ENCODE results near the gene ASPHD1.

Gene ASPHD1

GRCh38 chr16:29900102-29900887 lies at the start of gene ASPHD1:
ASPHD1 (plus strand) TSS chr16:29900488; CDS start chr16:29900972, 484 bp downstream.
- no peak for TF ChIP-seq ZFX (IDR thresholded peaks at IDR 0.05)
- no peak for TF ChIP-seq CTCF (conservative IDR thresholded peaks at IDR 0.05)
- peak within 1 kb of the TSS; percentile 82 for H3K27ac ChIP-seq

- no peak overlapping the region for H3K27ac ChIP-seq
- no peak for TF ChIP-seq ZFX (IDR thresholded peaks at IDR 0.05)
- no peak for TF ChIP-seq CTCF (conservative IDR thresholded peaks at IDR 0.05)
Measured at GRCh38 chr16:29850998-29851397, 49.3 kb upstream of the ASPHD1 start.

GRCh38 chr16:29852654-29853053 lies 47.6 kb upstream of the ASPHD1 start:
- H3K27ac ChIP-seq = no peak overlapping the region
- TF ChIP-seq ZFX (IDR thresholded peaks at IDR 0.05) (no peak), CTCF (conservative IDR thresholded peaks at IDR 0.05) (no peak)

GRCh38 chr16:29854520-29855100 lies 45.7 kb upstream of the ASPHD1 start:
- H3K27ac ChIP-seq = no peak overlapping the region
- TF ChIP-seq CTCF (conservative IDR thresholded peaks at IDR 0.05) (no peak), ZFX (IDR thresholded peaks at IDR 0.05) (no peak)

- no peak overlapping the region; the same call in 1 of the 2 replicates for H3K27ac ChIP-seq
- no peak for TF ChIP-seq CTCF (conservative IDR thresholded peaks at IDR 0.05)
- no peak for TF ChIP-seq ZFX (IDR thresholded peaks at IDR 0.05)
Measured at GRCh38 chr16:29857133-29857760, 43.0 kb upstream of the ASPHD1 start.

- TF ChIP-seq CTCF (conservative IDR thresholded peaks at IDR 0.05) (no peak), ZFX (IDR thresholded peaks at IDR 0.05) (no peak)
- H3K27ac ChIP-seq = peak overlapping the region; percentile 58
Measured at GRCh38 chr16:29858149-29858849, 42.0 kb upstream of the ASPHD1 start.
